IMR-90 (cell line): ENCODE data around the gene NCAM1. TPM values are rescaled to one million over a fixed set of nuclear protein-coding genes. Genes with fewer than 3 reads are reported as not detected.
A peak's percentile ranks its signal among the peaks of the same experiment; 100 is the strongest.

Experiments used
- ATAC-seq: fragments of 200-7000 bp; cut with Tn5 transposase; 2 replicates; pipeline ENCODE4 v1.9.1; 2020; ENCODE audit warnings: low read depth, mild to moderate bottlenecking, moderate library complexity
- BruUV-seq: library from RNA; stranded (reverse); fragments of 400-500 nt; replicated peaks from 2 replicates; lab custom pipeline; 2021; lab: Mats Ljungman, UMichigan
- CTCF ChIA-PET: fragments of 300-600 bp; formaldehyde crosslinking; extraction: SDS; loops from one replicate; lab custom pipeline; 2021; ENCODE audit warnings: antibody characterized with exemption; lab: Yijun Ruan, JAX
- POLR2A ChIA-PET: fragments of 300-600 bp; sonication (Branson Sonifier 250); formaldehyde crosslinking; loops from one replicate; lab custom pipeline; 2022; ENCODE audit warnings: antibody characterized with exemption; ENCODE audit not compliant: unreplicated experiment; lab: Charles Lee
- DNase-seq: peaks from one replicate; pipeline ENCODE4 v3.0.0; 2013
- H2AFZ ChIP-seq: replicated peaks from 2 replicates; pipeline ENCODE3; 2013; ENCODE audit warnings: low read length, mild to moderate bottlenecking; ENCODE audit not compliant: poor library complexity
- H2AK5ac ChIP-seq: 2 replicates; pipeline ENCODE4 v1.6.1; 2013; ENCODE audit warnings: low read depth, low read length, inconsistent platforms
- H2AK9ac ChIP-seq: replicated peaks from 2 replicates; pipeline ENCODE3; 2013; ENCODE audit warnings: mild to moderate bottlenecking, low read depth, low read length, moderate library complexity; ENCODE audit not compliant: poor library complexity
- H2BK120ac ChIP-seq: 2 replicates; pipeline ENCODE4 v1.6.1; 2013; ENCODE audit warnings: low read depth, low read length, inconsistent platforms
- H2BK15ac ChIP-seq: 3 replicates; pipeline ENCODE4 v1.6.1; 2013; ENCODE audit warnings: low read depth, low read length, inconsistent platforms
- H2BK20ac ChIP-seq: 2 replicates; pipeline ENCODE4 v1.6.1; 2013; ENCODE audit warnings: low read depth, mild to moderate bottlenecking, inconsistent platforms, low read length, moderate library complexity
- H2BK5ac ChIP-seq: 2 replicates; pipeline ENCODE4 v1.6.1; 2013; ENCODE audit warnings: mild to moderate bottlenecking, low read depth, low read length, inconsistent platforms; ENCODE audit not compliant: poor library complexity, severe bottlenecking
- H3K14ac ChIP-seq: replicated peaks from 2 replicates; pipeline ENCODE4 v1.6.1; 2013; ENCODE audit warnings: low read depth, low read length, inconsistent platforms
- H3K18ac ChIP-seq: 2 replicates; pipeline ENCODE4 v1.6.1; 2013; ENCODE audit warnings: low read depth, low read length, control low read depth
- H3K23ac ChIP-seq: 2 replicates; pipeline ENCODE4 v1.6.1; 2013; ENCODE audit warnings: low read depth, low read length, inconsistent platforms
- H3K27ac ChIP-seq: 2 replicates; pipeline ENCODE4 v1.5.1; 2013; ENCODE audit warnings: mild to moderate bottlenecking, control low read depth, low read length; ENCODE audit not compliant: insufficient read depth
- H3K27me3 ChIP-seq: 2 replicates; pipeline ENCODE4 v1.6.1; 2013; ENCODE audit warnings: low read length; ENCODE audit not compliant: control insufficient read depth, insufficient read depth
- H3K36me3 ChIP-seq: 2 replicates; pipeline ENCODE4 v1.6.1; 2013; ENCODE audit warnings: low read length, mixed read lengths; ENCODE audit not compliant: control insufficient read depth, insufficient read depth
- H3K4ac ChIP-seq: 2 replicates; pipeline ENCODE4 v1.6.1; 2013; ENCODE audit warnings: low read depth, low read length, inconsistent platforms
- H3K4me1 ChIP-seq: 2 replicates; pipeline ENCODE4 v1.6.1; 2013; ENCODE audit warnings: low read length, mixed read lengths; ENCODE audit not compliant: control insufficient read depth, insufficient read depth
- H3K4me2 ChIP-seq: 2 replicates; pipeline ENCODE4 v1.6.1; 2013; ENCODE audit warnings: low read depth, mild to moderate bottlenecking, control low read depth, low read length, moderate library complexity
- H3K4me3 ChIP-seq: 2 replicates; pipeline ENCODE4 v1.5.1; 2013; ENCODE audit warnings: low read depth, mild to moderate bottlenecking, control low read depth, low read length, moderate library complexity; ENCODE audit not compliant: insufficient read depth
- H3K56ac ChIP-seq: 2 replicates; pipeline ENCODE4 v1.6.1; 2013; ENCODE audit warnings: low read length, inconsistent platforms; ENCODE audit not compliant: insufficient read depth; ENCODE audit errors: extremely low read depth
- H3K79me1 ChIP-seq, 2 experiments: 2 replicates each; pipeline ENCODE4 v1.6.1; 2013; ENCODE audit warnings: low read length in 2 of 2, inconsistent platforms in 1 of 2, low read depth in 1 of 2
- H3K9ac ChIP-seq: 2 replicates; pipeline ENCODE4 v1.6.1; 2013; ENCODE audit warnings: low read depth, low read length, control low read depth
- H3K9me1 ChIP-seq: 2 replicates; pipeline ENCODE4 v1.6.1; 2013; ENCODE audit warnings: low read length, inconsistent platforms; ENCODE audit not compliant: insufficient read depth
- H3K9me3 ChIP-seq: 2 replicates; pipeline ENCODE4 v1.6.1; 2013; ENCODE audit warnings: low read length; ENCODE audit not compliant: control insufficient read depth, insufficient read depth
- H4K20me1 ChIP-seq: 2 replicates; pipeline ENCODE4 v1.6.1; 2013; ENCODE audit warnings: low read length, inconsistent platforms; ENCODE audit not compliant: insufficient read depth
- H4K5ac ChIP-seq: 2 replicates; pipeline ENCODE4 v1.6.1; 2013; ENCODE audit warnings: mild to moderate bottlenecking, low read depth, low read length, control low read depth
- H4K8ac ChIP-seq, 2 experiments: 2 replicates each; pipeline ENCODE4 v1.6.1; 2013; ENCODE audit warnings: low read depth in 2 of 2, low read length in 2 of 2, control low read depth in 1 of 2, inconsistent platforms in 1 of 2
- H4K91ac ChIP-seq: 2 replicates; pipeline ENCODE4 v1.6.1; 2013; ENCODE audit warnings: low read depth, low read length, inconsistent platforms; ENCODE audit not compliant: insufficient read depth
- BHLHE40 ChIP-seq: fragments of 150-350 bp; IDR thresholded peaks from 2 replicates; pipeline ENCODE4 v1.6.1; 2016; ENCODE audit warnings: mild to moderate bottlenecking, low read depth, low read length
- CEBPB ChIP-seq: IDR thresholded peaks from 2 replicates; pipeline ENCODE4 v1.6.1; 2012; ENCODE audit warnings: low read depth, low read length, improper control_type of control experiment
- NFE2L2 ChIP-seq: fragments of 150-350 bp; IDR thresholded peaks from 2 replicates; pipeline ENCODE4 v1.6.1; 2016; ENCODE audit warnings: low read depth, mild to moderate bottlenecking, low read length
- WGBS, 2 experiments: methylation state at CpG; one replicate each; pipeline versions ENCODE4 v1.1.5 to v1.1.7; 2013; ENCODE audit warnings: missing lambda C conversion rate in 2 of 2; ENCODE audit not compliant: insufficient read length in 1 of 2; ENCODE audit errors: extremely low coverage in 2 of 2; 5-methylcytosine and 5-hydroxymethylcytosine counted together
- dilution Hi-C: fragments of 300-500 bp; cut with HindIII; formaldehyde crosslinking; loops from one replicate; pipeline ENCODE4 v1.14.3; 2018; ENCODE audit warnings: low sequenced_read_pairs; ENCODE audit not compliant: unreplicated experiment
- in situ Hi-C: fragments of 300-500 bp; cut with MboI; formaldehyde crosslinking; loops from 3 replicates; pipeline ENCODE4 v1.14.3; 2019; ENCODE audit warnings: low sequenced_read_pairs, inconsistent platforms, mixed read lengths
- intact Hi-C: fragments of 100-400 bp; cut with micrococcal nuclease; formaldehyde crosslinking; loops from 2 replicates; pipeline ENCODE4 v1.10.0; 2022
- polyA plus RNA-seq, 3 experiments: library from polyadenylated mRNA; depleted of rRNA; stranded (reverse); fragments of >200 nt; gene quantifications; 2 replicates each; pipeline ENCODE4 v1.2.3, GENCODE V29; 2012; ENCODE audit warnings: low replicate concordance in 1 of 3
- total RNA-seq: library from RNA; depleted of rRNA; stranded (reverse); fragments of >200 nt; gene quantifications from 2 replicates; pipeline ENCODE4 v1.2.3, GENCODE V29; 2012

Gene NCAM1
- total and polyA plus RNA-seq, 2 of the 4 experiments (the other 2 are of a cell fraction): 0.09 to 0.18 TPM

GRCh38 chr11:113286509-113287497 lies 325.6 kb downstream of the NCAM1 start (continued):
- TF ChIP-seq BHLHE40: no peak
- TF ChIP-seq NFE2L2: no peak

- Histone ChIP-seq H2BK20ac (no peak overlapping the region), H3K23ac (no peak overlapping the region), H2AFZ (no peak overlapping the region), H3K9me1 (no peaks in the 10 kb centered on the region), H2BK15ac (no peak overlapping the region), H2AK5ac (no peak overlapping the region), H3K79me1 (no peaks in the 10 kb centered on the region), H3K4me1 (peaks cover 6% of the 10 kb centered on the region; the same call in 1 of the 2 replicates), H2BK120ac (no peak overlapping the region), H3K4ac (no peak overlapping the region), H4K20me1 (no peaks in the 10 kb centered on the region), H3K9ac (no peak overlapping the region), H4K8ac (no peak overlapping the region), H3K4me2 (no peak overlapping the region; the same call in 1 of the 2 replicates), H3K18ac (no peak overlapping the region; the same call in 1 of the 2 replicates), H2AK9ac (no peak overlapping the region), H3K4me3 (no peak overlapping the region), H3K9me3 (no peaks in the 10 kb centered on the region), H3K27ac (peak overlapping the region; percentile 47; the same call in 1 of the 2 replicates), H3K56ac (no peak overlapping the region), H4K5ac (no peak overlapping the region), H3K36me3 (no peaks in the 10 kb centered on the region), H3K14ac (no peak overlapping the region), H2BK5ac (no peak overlapping the region), H3K27me3 (peaks cover 11% of the 10 kb centered on the region; the same call in 1 of the 2 replicates), H4K91ac (no peak overlapping the region)
- POLR2A ChIA-PET: no interaction called here
- WGBS, 2 experiments: 0% methylated on average over 1 of the region's 3 CpGs; no CpG with 5 or more reads in 1 of the 2 experiments
- BruUV-seq: no TSS peak
- in situ Hi-C loops (loop anchor here (10.0 to 25.0 kb wide), 3 partner anchors 1003 to 1176 kb away; partner anchors contain the start of gene PTS), intact Hi-C loops (loop anchor here (10.0 kb wide), 1 partner anchor 1173 kb away; no protein-coding TSS in a partner anchor), dilution Hi-C loops (no loop called here)
- DNase-seq (peak; percentile 6), ATAC-seq (peak; percentile 38)
- CTCF ChIA-PET: interaction anchor here (0.6 kb wide), 1 partner anchor 999 kb away, joined by 3 read pairs; no protein-coding TSS in a partner anchor
- no peak for TF ChIP-seq CEBPB
Measured at GRCh38 chr11:113287801-113288200, 326.6 kb downstream of the NCAM1 start.
